Measurements from ENCODE around the gene TMEM167B. TPM values are rescaled to one million over a fixed set of nuclear protein-coding genes. Genes with fewer than 3 reads are reported as not detected.
A peak's percentile ranks its signal among the peaks of the same experiment; 100 is the strongest.

Gene TMEM167B
- total and polyA plus RNA-seq, 2 donors (not counting 1 experiment from before 2014, with no cell fraction given), result 12.0 to 40.9 TPM

DNA sequence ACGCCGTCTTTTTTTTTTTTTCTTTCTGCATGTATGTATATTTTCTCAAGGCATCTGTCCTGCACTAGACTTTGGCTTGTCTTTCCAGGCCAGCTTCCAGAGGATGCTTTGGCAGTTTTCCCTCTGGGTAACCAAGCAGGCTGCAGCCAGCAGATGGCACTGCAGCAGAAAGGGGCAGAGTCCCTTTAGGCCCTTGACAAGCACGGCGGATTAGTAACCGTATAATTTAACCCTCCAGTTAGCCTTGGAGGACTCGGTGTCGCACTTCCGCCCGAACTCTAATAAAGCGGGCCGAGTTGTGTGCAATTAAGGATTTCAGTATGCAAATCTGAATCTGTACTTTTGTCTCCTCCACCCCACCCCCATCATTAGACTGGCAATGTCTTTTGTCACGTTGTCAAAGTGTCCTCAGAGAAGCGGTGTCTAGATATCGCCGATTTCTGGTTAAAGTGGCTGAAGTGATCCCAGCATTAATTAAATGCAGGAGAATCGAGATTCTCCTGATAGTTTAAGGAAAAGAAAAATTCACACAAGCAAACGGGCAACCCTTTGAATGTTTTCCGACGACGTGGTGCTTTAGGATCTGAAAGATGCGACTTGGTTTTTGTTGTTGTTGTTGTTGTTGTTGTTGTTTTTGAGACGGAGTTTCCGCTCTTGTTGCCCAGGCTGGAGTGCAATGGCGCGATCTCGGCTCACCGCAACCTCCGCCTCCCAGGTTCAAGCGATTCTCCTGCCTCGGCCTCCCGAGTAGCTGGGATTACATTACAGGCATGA, 1.1 kb upstream of the TMEM167B start:
- ChIA-PET CTCF (interaction anchor here (3.0 to 3.1 kb wide), 2 partner anchors 10 to 13 kb away, joined by 13 to 25 read pairs; partner anchors contain the start of gene TAF13), POLR2A (interaction anchor here (1.2 to 2.8 kb wide), 4 partner anchors 10 to 47 kb away, joined by 4 to 38 read pairs (median 14); partner anchors contain the start of genes TAF13 and WDR47)
- peak overlapping the region; percentile 99 for H3K4me2 ChIP-seq (replicated peaks; ENCODE audit: low read depth, low read length, poor library complexity, severe bottlenecking)
- H3K4me1 ChIP-seq (ENCODE audit: control insufficient read depth in 2 of 2, insufficient read depth in 2 of 2, low read length in 2 of 2), result peaks cover 25 to 28% of the 10 kb centered on the region in 2 donors
- H2AFZ ChIP-seq (ENCODE audit: insufficient read depth, low read depth, low read length, poor library complexity, severe bottlenecking), result peak overlapping the region; percentile 91
- H3K4me3 ChIP-seq (ENCODE audit: control extremely low read depth in 1 of 5, extremely low read depth in 1 of 5, insufficient read depth in 1 of 5, low read depth in 2 of 5, low read length in 4 of 5), result peak overlapping the region in 4 of 5 experiments; percentile 88 to 99 (median 92)
- no peak for ATAC-seq (ENCODE audit: low read depth)
- H3K9me3 ChIP-seq (ENCODE audit: control extremely low read depth in 1 of 3, control insufficient read depth in 2 of 3, insufficient read depth in 1 of 3, low read length in 2 of 3), result peaks cover 0 to 17% (median 0%) of the 10 kb centered on the region in 3 donors
- H3K36me3 ChIP-seq (replicated peaks in 1 of 2; ENCODE audit: control extremely low read depth in 1 of 2, control insufficient read depth in 1 of 2, extremely low read depth in 1 of 2, insufficient read depth in 2 of 2, low read length in 1 of 2), result peaks cover 0 to 6% of the 10 kb centered on the region in 2 experiments
- no peaks in the 10 kb centered on the region for H3K27me3 Mint-ChIP-seq
- peak overlapping the region; percentile 94 for H3K27ac Mint-ChIP-seq
- peak overlapping the region; percentile 92 for H3K4me3 Mint-ChIP-seq
- H3K9ac ChIP-seq (ENCODE audit: low read length), result peak overlapping the region; percentile 99
- WGBS (ENCODE audit: insufficient coverage), result 87% methylated on average over 13 of the region's 31 CpGs
- H3K9me3 Mint-ChIP-seq (ENCODE audit: insufficient read depth), result no peaks in the 10 kb centered on the region
- H3K27me3 ChIP-seq (replicated peaks in 1 of 4; ENCODE audit: control extremely low read depth in 1 of 4, control insufficient read depth in 3 of 4, insufficient read depth in 4 of 4, low read length in 3 of 4), result no peaks in the 10 kb centered on the region
- peaks cover 36% of the 10 kb centered on the region for H3K79me2 ChIP-seq (ENCODE audit: control insufficient read depth, insufficient read depth, low read length)
- TF ChIP-seq, protein P1, sequence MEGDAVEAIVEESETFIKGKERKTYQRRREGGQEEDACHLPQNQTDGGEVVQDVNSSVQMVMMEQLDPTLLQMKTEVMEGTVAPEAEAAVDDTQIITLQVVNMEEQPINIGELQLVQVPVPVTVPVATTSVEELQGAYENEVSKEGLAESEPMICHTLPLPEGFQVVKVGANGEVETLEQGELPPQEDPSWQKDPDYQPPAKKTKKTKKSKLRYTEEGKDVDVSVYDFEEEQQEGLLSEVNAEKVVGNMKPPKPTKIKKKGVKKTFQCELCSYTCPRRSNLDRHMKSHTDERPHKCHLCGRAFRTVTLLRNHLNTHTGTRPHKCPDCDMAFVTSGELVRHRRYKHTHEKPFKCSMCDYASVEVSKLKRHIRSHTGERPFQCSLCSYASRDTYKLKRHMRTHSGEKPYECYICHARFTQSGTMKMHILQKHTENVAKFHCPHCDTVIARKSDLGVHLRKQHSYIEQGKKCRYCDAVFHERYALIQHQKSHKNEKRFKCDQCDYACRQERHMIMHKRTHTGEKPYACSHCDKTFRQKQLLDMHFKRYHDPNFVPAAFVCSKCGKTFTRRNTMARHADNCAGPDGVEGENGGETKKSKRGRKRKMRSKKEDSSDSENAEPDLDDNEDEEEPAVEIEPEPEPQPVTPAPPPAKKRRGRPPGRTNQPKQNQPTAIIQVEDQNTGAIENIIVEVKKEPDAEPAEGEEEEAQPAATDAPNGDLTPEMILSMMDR (IDR thresholded peaks at IDR 0.05), result no peak
- TF ChIP-seq EZH2 (IDR thresholded peaks at IDR 0.05; ENCODE audit: borderline replicate concordance, insufficient read depth, low read depth, low read length, poor library complexity, severe bottlenecking), result no peak
- intact Hi-C loops (cut with micrococcal nuclease), result loop anchor here (1.0 to 10.0 kb wide), 8 partner anchors 11 to 535 kb away; partner anchors contain the start of genes CLCC1, GPSM2, SARS1 and STXBP3
- H3K4me1 Mint-ChIP-seq, result peaks cover 33% of the 10 kb centered on the region
- no peaks in the 10 kb centered on the region for H4K20me1 ChIP-seq (ENCODE audit: control insufficient read depth, insufficient read depth, low read length, poor library complexity, severe bottlenecking)
- H3K27ac ChIP-seq (ENCODE audit: low read length in 2 of 2), result peak overlapping the region; percentile 96 to 98
- DNase-seq, result peak; percentile 31
